Glomerular visceral epithelial cell (primary cell): ENCODE results near the gene AMER3.

Experiments
- DNase-seq: peaks from one replicate; pipeline ENCODE4 v3.0.0-alpha.2; 2016; ENCODE audit errors: extremely low spot score

The AMER3 gene

DNA sequence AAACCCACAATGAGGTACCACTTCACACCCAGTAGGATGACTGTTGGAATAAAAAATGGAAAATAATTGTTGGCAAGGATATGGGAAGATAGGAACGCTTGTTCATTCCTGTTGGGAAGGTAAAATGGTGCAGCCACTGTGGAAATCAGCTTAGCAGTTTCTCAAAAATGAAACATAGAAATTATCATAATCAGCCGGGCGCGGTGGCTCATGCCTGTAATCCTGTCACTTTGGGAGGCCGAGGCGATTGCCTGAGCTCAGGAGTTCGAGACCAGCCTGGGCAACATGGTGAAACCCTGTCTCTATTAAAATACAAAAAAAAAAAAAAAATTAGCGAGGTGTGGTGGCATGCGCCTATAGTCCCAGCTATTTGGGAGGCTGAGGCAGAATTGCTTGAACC is 23.4 kb downstream of the AMER3 start:
- DNase-seq: no peak

DNA sequence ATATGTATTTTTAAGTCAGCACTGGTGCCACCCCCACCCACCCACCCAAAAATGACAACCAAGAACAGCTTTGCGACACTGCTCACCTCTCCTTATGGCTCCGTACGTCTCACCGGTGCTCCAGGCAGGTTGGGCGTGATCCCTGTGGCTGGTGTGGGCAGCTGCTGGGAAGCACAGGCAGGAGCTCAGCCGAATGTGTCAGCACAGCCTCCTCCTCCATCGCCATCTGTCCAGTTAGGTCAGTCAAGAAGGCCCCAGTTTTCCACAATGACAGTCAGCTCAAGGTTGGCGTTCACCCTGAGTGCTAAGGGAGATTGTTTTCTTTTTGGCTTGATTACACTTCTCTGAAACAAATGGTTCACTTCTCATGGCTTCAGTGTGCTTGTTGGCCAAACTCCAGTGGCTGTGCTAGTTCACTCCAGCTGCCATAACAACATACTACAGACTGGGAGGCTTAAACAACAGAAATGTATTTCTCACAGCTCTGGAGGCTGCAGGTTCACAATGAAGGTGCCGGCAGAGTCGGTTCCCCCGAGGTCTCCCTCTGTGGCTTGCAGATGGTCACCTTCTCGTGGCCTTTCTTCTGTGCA is 30.2 kb downstream of the AMER3 start:
- DNase-seq: no peak

DNA sequence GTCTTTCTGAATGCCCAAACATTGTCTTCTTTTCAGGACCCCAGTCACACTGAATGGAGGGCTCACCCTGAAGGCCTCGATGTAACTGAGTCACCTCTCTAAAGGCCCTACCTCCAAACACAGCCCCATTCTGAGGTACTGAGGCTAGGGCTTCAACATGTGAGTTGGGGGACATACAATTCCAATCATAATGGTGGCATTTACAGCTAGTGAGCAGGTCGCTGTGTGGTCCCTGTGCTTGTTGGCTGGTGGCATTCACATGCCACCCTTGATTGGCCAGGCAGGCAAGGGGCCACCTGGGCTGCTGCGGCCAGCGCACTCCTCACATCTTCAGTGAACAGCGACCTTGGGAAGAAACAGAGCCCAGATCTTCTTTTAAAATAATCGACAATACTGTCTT is 30.7 kb downstream of the AMER3 start:
- no peak for DNase-seq

DNA sequence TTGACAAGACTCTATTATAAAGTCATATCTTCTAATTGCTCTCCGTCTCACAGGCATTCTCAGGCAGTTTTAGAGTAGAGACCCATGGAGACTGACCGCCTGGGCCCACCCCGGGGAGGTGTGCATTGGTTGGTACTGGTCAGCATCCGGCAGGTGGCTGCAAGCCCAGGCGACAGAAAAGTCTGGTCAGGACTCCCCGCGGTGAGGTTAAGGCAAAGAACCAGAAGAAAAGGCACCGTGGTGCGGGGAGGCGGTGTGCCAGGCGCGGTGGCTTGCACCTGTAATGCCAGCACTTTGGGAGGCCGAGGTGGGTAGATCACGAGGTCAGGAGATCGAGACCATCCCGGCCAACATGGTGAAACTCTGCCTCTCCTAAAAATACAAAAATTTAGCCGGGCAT is 32.5 kb downstream of the AMER3 start:
- no peak for DNase-seq

DNA sequence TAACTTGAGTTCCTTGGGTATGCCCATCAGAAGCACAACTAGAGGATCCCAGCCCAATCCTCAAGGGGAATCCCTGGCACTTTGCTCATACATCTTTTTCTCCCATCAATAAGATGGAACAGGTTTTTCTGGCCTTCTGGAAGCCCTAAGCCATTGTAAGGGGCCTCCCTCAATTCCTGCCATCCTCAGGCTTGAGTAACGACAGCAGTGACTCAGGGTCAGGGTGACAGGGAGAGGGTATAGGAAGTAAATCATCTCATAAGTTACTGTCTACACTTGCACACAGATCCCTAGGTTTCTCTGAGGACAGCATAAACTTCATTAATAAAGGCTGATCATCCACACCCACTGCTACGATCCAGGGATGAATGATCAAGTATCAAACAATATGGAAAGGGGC is 35.0 kb downstream of the AMER3 start:
- DNase-seq: no peak

DNA sequence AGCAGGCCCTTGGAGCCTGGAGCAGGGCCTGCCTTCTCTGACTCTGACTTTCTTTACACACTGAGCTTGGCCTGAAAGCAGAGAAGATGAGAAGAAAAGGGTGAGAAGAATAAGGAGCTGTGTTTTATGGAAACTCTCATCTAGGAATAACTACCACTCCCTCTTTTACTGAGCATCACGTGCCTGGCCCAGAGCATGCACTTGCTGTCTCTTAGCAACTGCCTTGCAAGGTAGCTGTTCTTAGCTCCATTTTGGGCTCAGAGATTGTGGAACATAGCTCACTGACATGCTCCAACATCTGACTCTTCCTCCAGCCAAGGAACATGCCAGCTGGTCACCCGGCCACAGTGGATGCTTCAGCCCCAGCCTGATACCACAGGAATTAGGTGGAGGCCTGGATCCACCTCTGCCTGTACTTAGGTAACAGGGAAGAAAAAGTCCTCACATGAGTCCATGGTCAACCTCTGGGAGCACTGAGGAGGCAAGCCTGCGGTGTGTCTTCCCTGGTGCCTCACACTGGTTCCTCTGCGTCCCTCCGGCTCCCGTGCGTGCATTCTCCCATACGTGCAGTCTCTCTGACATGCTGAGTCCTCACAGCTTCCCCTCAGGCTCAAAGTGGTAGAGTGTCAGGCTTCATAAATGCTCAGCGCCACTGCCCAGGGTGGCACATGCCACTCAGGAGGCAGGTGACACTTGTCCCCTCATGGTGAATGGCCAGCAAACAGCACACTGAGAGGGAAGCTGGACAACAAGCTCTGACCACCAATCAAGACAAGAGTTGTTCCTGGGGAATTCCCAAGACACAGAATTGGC is 35.7 kb downstream of the AMER3 start:
- no peak for DNase-seq

DNA sequence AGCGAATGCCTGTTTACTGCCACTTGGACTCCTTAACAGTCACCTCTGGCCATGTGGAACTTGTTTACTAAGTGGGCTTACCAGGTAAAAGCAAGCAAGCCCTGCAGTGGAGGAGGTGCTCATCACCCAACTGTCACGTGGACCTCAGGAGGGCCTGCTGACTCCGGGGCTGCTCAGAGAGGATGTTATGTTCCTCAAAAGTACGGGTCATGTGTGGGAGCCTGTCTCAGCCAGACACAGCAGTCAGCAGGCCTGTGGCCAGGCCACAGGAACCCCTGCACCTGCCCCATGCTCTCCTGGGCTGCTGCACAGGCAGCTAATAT is 36.2 kb downstream of the AMER3 start:
- no peak for DNase-seq

DNA sequence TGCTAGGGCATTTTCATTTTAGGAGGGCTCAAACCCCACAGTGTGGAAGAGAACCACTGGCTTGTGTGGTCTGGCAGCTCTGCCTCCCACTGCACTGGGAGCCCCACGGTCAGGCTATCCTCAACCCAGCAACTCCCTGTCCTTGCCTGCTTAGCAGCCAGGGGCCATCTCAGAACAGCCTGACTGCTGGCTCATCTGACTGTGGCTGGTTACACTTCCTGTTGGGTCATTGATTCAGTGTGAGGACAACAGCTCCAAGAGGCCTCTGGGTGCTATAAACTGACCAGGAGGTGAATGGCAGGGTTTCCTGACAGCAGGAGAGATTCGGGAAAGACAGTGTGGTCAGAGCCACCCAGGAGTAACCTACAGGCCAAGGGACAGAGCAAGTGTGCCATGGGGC is 40.1 kb downstream of the AMER3 start:
- no peak for DNase-seq

DNA sequence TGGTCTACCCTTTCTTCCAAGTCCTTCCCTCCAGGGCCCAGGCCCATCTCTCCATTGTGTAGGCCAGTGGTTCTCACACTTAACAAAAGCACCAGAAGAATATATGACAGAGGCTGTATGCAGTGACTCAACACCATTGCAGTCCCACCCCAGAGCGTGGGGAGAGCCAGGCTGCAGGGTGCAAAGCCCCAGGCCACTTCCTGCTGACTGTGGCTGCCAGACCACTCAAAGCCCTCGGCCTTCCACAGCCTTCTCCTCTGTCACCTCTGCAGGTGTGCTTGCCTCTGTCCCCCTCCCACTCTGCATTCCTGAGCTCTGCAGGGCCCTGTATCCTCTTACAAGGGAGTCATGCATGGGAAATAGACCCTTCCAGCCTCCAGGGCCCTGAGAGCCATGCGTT is 41.0 kb downstream of the AMER3 start:
- DNase-seq: no peak

DNA sequence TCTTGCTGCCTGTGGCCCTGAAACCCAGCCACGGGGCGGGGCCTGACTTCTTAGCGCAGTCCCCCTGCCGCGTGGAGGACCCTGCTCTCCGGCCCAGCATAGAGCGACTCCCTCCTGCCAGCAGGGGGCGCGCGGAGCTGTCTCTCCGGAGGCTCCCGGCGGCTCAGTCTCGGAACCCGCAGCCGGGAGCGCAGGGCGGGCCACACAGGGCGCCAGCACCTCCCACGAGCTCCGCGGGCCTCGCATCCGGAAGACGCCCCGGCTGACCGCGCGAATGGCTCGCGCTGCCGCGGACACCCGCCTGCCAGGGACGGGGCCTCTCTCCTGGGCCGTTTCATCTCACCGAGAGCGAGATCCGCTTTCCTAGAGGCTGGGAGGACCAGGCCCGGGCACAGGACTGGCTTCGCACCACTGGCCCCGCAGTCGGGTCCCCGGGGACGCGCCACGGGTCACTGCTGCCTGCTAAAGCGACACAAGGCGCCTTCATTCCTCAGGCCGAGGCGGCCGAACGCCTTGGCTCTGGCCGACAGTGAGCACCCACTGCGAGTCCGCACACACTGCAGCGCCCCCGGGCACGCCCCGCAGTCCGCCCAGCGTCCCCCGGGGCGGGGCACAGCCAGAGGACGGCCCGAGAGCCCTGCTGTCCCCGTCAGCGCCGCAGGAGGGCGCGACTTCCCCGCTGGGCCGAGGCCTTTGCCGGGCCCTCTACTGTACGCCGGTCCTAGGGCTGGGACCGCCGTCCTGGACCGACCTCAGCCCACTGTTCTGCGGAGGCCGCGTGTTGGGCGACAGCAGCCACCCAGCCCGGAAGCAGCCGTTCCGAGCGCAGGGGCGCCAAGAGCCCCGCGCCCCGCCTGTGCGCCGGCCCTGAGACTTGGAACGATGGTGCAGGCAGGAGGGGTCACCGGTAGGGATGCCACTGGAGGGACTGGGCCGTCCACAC is 42.4 kb downstream of the AMER3 start:
- peak; percentile 91 for DNase-seq

DNA sequence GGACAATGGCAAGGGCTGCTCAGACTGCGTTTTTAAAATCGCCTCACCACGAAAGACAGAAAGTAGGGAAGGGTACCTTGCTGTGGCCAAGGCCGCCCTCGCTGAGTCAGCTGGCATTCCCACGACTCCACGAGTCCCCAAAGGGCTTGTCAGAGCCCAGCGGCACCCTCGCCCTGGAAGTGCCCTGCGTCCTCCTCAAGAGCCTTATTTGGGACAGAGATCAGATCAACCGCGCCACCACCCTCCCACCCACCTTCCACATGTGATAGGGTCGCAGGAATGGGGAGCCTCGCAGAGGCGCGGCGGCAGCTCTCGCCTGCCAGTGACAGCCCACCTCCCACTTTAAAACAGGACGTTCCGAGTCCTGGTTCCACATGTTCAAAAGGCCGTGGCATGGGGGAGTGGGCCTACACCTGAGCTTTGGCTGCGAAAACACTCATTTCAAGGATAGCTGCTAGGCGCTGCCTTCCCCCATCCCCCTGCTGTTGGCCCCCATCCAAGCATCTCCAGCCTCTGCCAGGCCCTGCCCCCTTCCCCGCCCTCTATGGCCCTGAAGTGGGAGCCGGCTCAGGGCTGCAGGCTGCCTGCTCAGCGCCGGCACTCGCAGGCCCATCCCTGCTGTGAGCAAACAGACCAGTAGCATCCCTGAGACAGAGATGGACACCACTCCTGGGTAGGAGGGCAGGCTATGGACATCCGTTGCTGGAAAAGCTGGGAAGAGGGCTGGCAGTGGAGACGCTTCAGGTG is 43.3 kb downstream of the AMER3 start:
- no peak for DNase-seq

DNA sequence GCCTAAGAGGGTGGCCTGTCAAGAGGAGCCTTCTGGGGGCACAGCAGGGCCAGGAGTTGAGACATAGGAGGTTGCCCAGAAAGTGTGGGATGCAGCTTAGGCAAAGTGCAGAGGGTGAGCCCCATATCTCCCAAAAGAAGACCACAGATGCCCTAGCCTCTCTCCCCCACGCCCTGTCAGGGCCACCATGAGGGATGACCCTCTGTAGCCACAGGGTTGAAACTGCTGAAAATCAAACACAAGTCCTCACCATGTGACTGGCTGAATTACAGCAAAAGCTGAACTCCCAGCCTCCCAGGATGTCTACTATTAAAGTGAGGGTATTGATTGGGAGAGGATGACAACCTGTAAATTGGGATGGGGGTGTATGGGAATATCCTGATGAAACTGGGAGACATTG is 44.0 kb downstream of the AMER3 start:
- DNase-seq: no peak

DNA sequence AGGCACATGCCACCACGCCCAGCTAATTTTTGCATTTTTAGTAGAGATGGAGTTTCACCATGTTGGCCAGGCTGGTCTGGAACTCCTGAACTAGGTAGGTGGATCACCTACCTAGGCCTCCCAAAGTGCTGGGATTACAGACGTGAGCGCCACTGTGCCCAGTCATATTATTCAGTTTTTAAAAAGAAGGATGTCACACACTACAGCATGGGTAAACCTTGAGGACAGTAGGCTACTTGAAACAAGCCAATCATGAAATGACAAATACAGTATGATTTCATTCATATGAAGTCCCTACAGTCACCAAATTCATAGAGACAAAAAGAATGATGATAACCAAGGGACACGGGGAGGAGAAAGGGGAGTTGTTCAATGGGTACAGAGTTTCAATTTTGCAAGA is 50.3 kb downstream of the AMER3 start:
- no peak for DNase-seq

DNA sequence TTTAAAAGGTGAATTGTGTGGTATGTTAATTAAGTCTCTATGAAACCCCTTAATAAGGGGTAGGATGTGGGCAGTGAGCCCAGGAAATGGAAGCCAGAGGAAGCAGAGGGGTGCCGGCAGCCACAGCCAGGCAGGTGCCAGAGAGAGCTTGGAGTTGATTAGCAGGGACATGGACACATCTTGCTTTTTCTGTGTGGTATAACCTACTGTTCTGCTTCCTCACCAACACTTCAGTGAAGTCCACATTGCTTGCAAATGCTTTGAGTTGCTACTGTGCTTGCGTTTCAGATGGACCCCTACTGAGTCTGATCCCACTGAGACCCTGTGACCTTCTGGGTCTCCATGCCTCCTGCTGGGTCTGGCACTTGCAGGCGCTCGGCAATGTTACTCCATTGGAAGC is 51.0 kb downstream of the AMER3 start:
- no peak for DNase-seq

DNA sequence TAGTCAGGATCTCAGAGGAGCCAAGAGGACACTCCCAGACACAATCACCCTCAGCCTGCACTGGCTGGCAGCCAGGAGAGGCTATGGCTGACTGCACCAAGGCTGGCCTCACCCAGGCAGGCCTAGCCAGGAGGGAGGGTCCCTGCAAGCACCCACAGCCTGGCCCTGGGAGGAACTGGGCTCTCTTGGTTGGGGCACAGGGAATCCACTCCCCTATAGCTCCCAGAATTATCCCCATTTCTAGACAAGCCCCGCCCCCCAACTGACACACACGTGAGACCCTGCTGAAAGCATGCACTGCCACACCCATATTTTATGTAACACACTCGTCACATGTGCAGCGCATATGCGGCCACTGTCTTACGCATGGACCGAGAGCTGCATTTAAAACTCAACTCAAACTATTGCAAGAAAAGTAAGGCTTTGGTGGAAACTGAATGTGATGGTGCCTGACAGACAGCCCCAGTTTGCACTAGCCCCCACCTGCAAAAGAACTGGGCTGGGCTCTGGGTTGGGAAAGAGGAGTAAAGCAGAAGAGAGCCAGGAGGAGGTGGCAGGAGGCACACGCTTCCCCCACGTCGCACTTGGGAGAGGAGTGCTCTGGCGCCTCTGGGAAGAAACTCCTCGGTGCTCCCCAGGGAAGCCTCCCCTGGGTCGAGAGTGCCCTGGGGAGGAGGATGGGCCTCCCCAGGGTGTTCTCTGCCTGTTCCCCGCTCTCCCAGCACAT is 52.5 kb downstream of the AMER3 start:
- peak; percentile 71 for DNase-seq

DNA sequence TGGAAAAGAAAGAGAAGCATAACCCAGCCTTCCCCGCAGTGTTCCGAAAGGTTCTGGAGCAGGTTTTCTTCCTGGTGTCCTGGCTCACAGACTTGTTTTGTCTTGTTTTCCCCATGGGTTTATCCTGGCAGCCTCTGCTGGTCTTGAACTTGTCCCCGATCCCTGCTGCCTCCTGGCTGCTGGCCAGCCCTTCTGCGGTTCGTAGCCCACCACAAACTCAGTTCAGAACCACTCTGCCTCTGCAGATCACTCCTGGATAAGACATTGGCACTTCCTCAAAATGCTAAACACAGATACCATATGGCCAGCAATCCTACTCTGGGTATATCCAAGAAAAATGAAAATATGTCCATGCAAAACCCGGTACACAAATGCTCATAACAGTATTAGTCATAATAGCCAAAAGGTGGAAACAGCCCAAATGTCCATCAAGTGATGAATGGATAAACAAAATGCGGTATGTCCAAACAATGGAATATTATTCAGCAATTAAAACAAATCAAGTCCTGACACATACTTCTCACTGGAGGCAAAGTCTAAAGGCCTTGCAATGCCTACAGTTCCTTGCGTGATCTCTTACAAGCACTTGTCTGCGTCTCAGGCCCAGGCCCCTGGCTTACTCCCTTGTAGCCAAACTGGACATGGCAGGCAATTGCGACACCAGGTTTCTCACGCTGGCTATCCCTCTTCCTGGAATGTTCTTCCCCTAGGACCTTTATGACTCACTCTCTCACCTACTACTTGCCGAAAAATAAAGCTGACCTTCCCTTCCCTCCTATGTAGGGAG is 53.3 kb downstream of the AMER3 start:
- no peak for DNase-seq

DNA sequence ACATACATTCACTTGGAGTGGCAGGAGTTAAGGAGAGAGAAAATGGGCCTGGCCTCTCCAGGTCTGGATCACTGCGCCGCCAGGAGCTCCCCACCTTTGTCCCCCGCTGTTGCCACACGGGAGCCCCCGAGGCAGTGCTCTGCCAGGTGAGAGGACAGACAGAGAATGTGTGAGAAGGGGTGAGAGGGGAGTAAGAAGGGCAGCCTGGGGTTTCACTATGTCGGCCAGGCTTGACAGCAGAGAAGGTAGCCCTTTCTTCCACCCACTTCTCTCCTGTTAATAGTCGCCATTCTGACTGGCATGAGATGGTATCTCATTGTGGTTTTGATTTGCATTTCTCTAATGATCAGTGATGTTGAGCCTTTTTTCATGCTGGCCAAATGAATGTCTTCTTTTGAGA is 55.1 kb downstream of the AMER3 start:
- DNase-seq: no peak

DNA sequence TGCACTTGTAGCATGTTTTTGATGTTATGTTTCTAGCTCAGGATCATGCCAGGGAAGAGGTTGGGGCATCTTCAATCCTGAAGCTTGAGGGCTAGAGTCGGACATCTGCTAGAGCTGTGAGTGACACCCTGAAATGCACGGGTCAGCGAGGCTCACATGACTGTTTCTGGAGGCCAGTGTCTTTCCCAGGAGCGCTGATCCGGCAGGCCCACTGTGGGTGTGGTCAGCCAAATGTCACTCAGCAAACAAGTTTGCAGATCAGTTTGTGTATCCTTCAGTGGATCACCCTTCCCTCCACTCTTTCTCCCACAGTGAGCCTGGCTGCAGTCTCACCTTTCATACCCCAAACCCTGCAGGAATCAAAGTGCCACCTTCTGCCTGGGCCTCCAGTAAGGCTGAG is 58.4 kb downstream of the AMER3 start:
- DNase-seq: no peak

DNA sequence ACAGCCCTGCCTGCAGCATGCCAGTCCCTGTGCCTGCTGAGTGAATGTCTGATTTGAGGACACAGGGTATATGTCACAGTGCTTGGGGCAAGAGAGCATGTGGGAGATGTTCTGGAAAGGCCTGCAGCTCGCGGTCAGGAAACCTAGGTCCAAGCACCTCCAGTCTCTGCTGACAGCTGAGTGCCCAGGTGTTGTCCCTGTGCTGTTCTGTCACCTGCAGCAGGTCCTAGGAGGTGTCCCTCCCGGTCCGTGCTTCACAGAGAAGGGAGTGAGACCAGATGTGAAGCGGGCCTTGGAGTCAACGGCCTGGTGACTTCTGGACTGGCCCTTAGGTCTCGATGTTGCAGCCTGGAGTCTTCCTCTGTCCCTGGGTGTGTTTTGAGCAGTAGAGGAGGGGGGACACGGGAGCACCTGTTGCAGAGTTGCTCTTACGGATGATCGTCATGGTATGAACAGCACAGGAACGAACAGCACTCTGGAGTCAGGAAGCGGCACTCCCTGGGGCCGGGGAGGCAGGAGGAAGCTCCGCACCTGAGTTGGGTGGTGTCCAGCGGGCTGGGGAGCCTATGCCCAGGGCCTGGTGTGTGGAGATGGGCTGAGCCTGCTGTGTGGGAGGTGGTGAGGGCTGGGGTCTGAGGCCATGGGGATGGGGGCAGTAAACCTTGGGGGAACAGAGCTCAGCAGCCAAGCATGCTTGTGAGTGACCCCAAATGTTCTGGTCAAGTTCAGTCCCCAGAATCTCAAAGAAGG is 59.8 kb downstream of the AMER3 start:
- no peak for DNase-seq
